Cardiac muscle cell (in vitro differentiated cells and primary cell): Measurements from ENCODE around the gene CLDND1. TPM values are rescaled to one million over a fixed set of nuclear protein-coding genes. Genes with fewer than 3 reads are reported as not detected.

Experiments used
- DNase-seq, 2 donors: peaks; one replicate each; pipeline versions ENCODE4 v3.0.0 to v3.0.0-alpha.2; 2010 to 2017; ENCODE audit warnings: low read depth in 1 of 2, low spot score in 1 of 2
- H3K27ac ChIP-seq: fragments of 200-600 bp; sonication (generic); 2 replicates; pipeline ENCODE4 v1.5.1; 2016
- H3K27me3 ChIP-seq: fragments of 200-600 bp; sonication (generic); 2 replicates; pipeline ENCODE4 v1.6.0; 2016; ENCODE audit warnings: control low read depth
- H3K36me3 ChIP-seq: fragments of 200-600 bp; sonication (generic); 2 replicates; pipeline ENCODE4 v1.5.1; 2016; ENCODE audit warnings: control low read depth
- H3K4me1 ChIP-seq: fragments of 200-600 bp; sonication (generic); 2 replicates; pipeline ENCODE4 v1.8.1; 2017; ENCODE audit warnings: low read depth, mild to moderate bottlenecking, mixed run types
- H3K4me3 ChIP-seq: fragments of 200-600 bp; sonication (generic); 2 replicates; pipeline ENCODE4 v1.5.1; 2016; ENCODE audit warnings: mild to moderate bottlenecking
- H3K9me3 ChIP-seq: fragments of 200-600 bp; sonication (generic); 2 replicates; pipeline ENCODE4 v1.5.1; 2017; ENCODE audit warnings: low read depth, mild to moderate bottlenecking, control low read depth
- CTCF ChIP-seq: IDR thresholded peaks from 2 replicates; pipeline ENCODE4 v1.5.1; 2012; ENCODE audit warnings: low read depth, mild to moderate bottlenecking, low read length
- polyA plus RNA-seq: library from polyadenylated mRNA; unstranded; fragments of >200 nt; fragmentation: Nextera tagmentation; extraction: Ambion mirVana; gene quantifications from 2 replicates; pipeline ENCODE4 v1.2.1, GENCODE V29; 2016
- total RNA-seq: library from RNA; depleted of rRNA; stranded (reverse); fragments of >200 nt; gene quantifications from 2 replicates; pipeline ENCODE4 v1.2.3, GENCODE V29; 2016

The CLDND1 gene
- total and polyA plus RNA-seq, 2 experiments from 2014 or later = 59.6 to 70.1 TPM

DNA sequence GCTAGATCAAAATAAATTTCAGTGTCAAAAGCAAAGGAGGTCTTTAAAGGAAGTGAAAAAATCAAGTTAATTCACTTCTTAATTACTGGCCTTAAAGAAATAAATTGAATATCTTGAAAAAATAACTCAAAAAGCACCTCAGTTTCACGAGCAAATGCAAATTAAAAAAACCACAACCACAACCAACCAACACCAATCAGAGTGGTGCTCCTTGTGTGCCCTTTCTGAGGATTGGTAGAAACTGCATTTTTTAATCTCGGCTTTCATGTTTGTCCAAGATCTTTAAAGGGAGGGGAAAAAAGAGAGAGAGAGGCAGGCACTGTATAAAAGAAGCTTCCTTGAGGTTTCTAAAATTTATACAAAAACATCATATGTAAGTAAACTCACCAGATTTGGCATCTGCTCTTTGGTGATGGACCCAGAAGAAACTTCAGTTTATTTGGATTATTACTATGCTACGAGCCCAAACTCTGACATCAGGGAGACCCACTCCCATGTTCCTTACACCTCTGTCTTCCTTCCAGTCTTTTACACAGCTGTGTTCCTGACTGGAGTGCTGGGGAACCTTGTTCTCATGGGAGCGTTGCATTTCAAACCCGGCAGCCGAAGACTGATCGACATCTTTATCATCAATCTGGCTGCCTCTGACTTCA is 9.0 kb upstream of the CLDND1 start, which contains the start of gene GPR15:
Gene GPR15 (plus strand): TSS at position 357 of the 653 bp plus-strand sequence. CDS start 56 bp downstream, at position 413.
- TF ChIP-seq CTCF = no peak
- H3K27ac ChIP-seq = no peak within 1 kb of the TSS
- no peaks in the 10 kb centered on the region for H3K27me3 ChIP-seq
- H3K36me3 ChIP-seq = no peaks in the 10 kb centered on the region
- no peak within 1 kb of the TSS for H3K4me3 ChIP-seq
- H3K9me3 ChIP-seq = no peaks in the 10 kb centered on the region
- H3K4me1 ChIP-seq = peaks cover 6% of the 10 kb centered on the region
- DNase-seq = no peak

DNA sequence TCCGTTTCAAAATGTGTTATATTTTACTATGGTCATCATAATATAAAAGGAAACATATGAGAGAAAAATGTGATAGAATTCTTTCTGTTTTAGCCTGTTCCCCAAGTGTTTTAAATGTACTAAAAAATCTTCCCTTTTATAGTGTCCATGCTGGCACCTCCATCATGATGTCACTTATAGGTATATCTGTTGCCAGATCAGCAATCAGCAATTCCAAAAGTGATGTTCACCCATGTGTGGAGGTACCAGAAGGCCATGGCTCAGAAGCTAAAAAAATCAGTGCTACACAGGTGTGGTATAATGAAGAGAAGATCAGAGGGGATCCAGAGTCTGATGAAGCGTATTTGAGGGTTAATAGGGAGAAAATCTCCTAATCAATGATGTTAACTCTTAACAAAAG is 8.0 kb upstream of the CLDND1 start:
- H3K27me3 ChIP-seq = no peaks in the 10 kb centered on the region
- H3K4me3 ChIP-seq = no peak overlapping the region

DNA sequence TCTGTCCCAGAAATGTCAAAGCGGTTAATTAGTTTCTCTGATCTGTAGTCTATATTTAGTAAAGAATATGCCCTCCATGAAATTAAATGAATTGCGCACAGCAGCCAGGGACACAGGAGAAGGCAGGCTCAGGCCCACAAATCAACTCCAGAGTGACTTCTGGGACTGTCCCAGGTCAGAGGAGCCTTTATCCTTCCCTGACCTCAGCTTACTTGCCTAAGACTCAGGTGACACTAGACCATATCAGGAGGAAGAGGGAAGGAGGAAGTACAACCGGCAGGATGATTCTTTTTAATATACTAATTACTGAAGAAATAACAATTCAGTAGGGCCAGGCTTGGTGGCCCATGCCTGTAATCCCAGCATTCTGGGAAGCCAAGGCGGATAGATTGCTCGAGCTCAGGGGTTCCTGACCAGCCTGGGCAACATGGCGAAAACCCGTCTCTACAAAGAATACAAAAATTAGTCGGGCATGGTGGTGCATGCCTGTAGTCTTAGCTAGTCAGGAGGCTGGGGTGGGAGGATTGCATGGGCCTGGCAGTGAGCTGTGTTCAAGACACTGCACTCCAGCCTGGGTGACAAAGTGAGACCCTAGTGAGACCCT is 7.3 kb upstream of the CLDND1 start:
- H3K27me3 ChIP-seq = no peaks in the 10 kb centered on the region
- H3K9me3 ChIP-seq = no peaks in the 10 kb centered on the region
- TF ChIP-seq CTCF = no peak
- peaks cover 6% of the 10 kb centered on the region for H3K4me1 ChIP-seq
- DNase-seq = no peak
- H3K27ac ChIP-seq = no peak overlapping the region
- no peaks in the 10 kb centered on the region for H3K36me3 ChIP-seq
- H3K4me3 ChIP-seq = no peak overlapping the region

More for the DNA sequence above, 8.0 kb upstream of the CLDND1 start:
- no peak for DNase-seq
- H3K36me3 ChIP-seq = no peaks in the 10 kb centered on the region
- peaks cover 6% of the 10 kb centered on the region for H3K4me1 ChIP-seq
- no peaks in the 10 kb centered on the region for H3K9me3 ChIP-seq
- H3K27ac ChIP-seq = no peak overlapping the region
- no peak for TF ChIP-seq CTCF

DNA sequence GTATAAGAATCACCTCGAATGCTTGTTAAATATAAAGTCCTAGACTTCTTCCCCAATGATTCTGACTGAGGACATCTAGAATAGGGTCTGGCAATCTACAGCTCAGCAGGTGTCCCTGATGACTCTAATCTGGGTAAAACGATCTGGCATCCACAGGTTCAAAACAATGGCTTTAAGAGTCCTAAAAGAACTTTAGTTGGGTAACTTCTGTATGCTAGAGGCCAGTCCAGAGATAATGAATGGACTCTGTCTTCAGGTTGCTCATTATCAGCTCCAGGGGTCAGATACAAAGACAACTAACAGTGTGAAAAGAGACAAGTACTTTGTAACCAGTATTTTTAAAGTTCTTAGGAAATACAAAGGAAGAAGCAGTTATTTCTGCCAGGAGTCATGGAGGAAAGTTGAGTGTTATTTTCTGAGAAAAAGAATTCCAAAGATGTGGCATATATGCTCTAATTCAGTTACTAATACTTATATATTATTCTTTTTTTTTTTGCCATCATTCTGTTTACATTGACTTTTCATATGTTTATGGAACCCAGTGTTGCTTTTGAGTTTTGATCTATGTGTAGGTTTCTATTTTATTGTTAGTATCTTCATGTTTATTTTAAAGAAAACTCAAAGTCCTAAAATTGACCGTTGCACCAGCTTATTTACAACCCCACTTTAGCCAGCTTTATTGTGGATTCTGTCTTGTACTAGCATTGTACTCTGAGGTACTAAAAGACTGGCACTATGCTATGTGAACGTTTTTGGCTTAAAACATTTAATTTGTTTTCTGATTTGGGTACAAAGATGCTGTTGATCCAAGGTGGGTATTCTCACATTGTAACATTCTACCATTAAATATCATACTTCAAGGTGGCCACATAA is 6.0 kb upstream of the CLDND1 start:
- no peaks in the 10 kb centered on the region for H3K27me3 ChIP-seq
- no peaks in the 10 kb centered on the region for H3K36me3 ChIP-seq
- H3K27ac ChIP-seq = no peak overlapping the region
- peaks cover 6% of the 10 kb centered on the region for H3K4me1 ChIP-seq
- no peak for DNase-seq
- no peak overlapping the region for H3K4me3 ChIP-seq
- H3K9me3 ChIP-seq = no peaks in the 10 kb centered on the region
- TF ChIP-seq CTCF = no peak

DNA sequence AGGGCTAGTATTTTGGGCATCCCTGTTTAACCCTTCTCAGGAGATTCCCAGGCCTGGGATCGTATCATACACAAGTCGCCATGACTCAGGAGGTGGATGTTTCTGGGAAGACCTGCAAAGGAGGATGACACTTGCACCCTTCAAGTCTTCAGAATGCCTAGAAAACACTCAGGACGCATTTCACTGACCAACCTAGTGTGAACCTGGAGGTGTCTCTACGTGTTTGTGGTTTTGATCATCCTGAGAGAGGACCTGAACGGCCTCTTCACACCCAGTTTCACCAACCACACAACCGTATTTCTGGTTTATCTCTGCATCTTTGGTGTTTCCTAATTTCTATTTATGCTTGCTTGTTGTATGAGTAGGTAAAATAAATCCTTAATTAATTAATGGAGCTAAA is 2.8 kb upstream of the CLDND1 start:
- H3K4me1 ChIP-seq = peaks cover 10% of the 10 kb centered on the region
- no peak for TF ChIP-seq CTCF

More for the DNA sequence above, 2.8 kb upstream of the CLDND1 start:
- no peak for DNase-seq
- Histone ChIP-seq H3K4me3 (no peak overlapping the region), H3K9me3 (no peaks in the 10 kb centered on the region), H3K36me3 (no peaks in the 10 kb centered on the region), H3K27me3 (no peaks in the 10 kb centered on the region), H3K27ac (no peak overlapping the region)
